OCI-LY1 (cell line): ENCODE results near the gene NCOA5.

Source experiments
- H2AFZ ChIP-seq: fragments of 200-600 bp; sonication (generic), shearing (Covaris generic); 2 replicates; pipeline ENCODE4 v1.6.0; 2014; ENCODE audit warnings: antibody characterized with exemption, mild to moderate bottlenecking, low read length
- H3F3A ChIP-seq: fragments of 200-600 bp; sonication (generic), shearing (Covaris generic); 2 replicates; pipeline ENCODE4 v1.6.0; 2014; ENCODE audit warnings: mild to moderate bottlenecking, antibody characterized with exemption, low read length, moderate library complexity; ENCODE audit not compliant: insufficient read depth
- H3K27ac ChIP-seq: fragments of 200-600 bp; sonication (generic); 2 replicates; pipeline ENCODE4 v1.5.1; 2014; ENCODE audit warnings: low read length, mixed run types, mild to moderate bottlenecking, low read depth; ENCODE audit not compliant: poor library complexity, severe bottlenecking
- H3K27me3 ChIP-seq: fragments of 200-600 bp; sonication (generic); 2 replicates; pipeline ENCODE4 v1.6.0; 2014; ENCODE audit warnings: antibody characterized with exemption, mild to moderate bottlenecking, low read length, moderate library complexity; ENCODE audit not compliant: insufficient read depth
- H3K36me3 ChIP-seq: fragments of 200-600 bp; sonication (generic); 2 replicates; pipeline ENCODE4 v1.6.1; 2014; ENCODE audit warnings: mild to moderate bottlenecking, antibody characterized with exemption, low read length, moderate library complexity, mixed read lengths; ENCODE audit not compliant: insufficient read depth
- H3K4me1 ChIP-seq: fragments of 200-600 bp; sonication (generic); 2 replicates; pipeline ENCODE4 v1.5.1; 2014; ENCODE audit warnings: mild to moderate bottlenecking, low read length, moderate library complexity; ENCODE audit not compliant: insufficient read depth, severe bottlenecking
- H3K4me2 ChIP-seq: fragments of 200-600 bp; sonication (generic), shearing (Covaris generic); 2 replicates; pipeline ENCODE4 v1.6.1; 2014; ENCODE audit warnings: low read length
- H3K4me3 ChIP-seq: fragments of 200-600 bp; sonication (generic); 2 replicates; pipeline ENCODE4 v1.5.1; 2014; ENCODE audit warnings: low read length, low read depth, mild to moderate bottlenecking, mixed read lengths; ENCODE audit not compliant: poor library complexity, severe bottlenecking
- H3K79me2 ChIP-seq: fragments of 200-600 bp; shearing (Covaris generic); 2 replicates; pipeline ENCODE4 v1.6.1; 2016; ENCODE audit warnings: mixed run types, low read length, mixed read lengths; ENCODE audit not compliant: insufficient read depth
- H3K9ac ChIP-seq: fragments of 200-600 bp; sonication (generic), shearing (Covaris generic); 2 replicates; pipeline ENCODE4 v1.6.1; 2014; ENCODE audit warnings: mild to moderate bottlenecking, low read length, mixed read lengths
- H3K9me2 ChIP-seq: fragments of 200-600 bp; sonication (generic), shearing (Covaris generic); 2 replicates; pipeline ENCODE4 v1.6.1; 2014; ENCODE audit warnings: low read depth, mild to moderate bottlenecking, low read length, mixed read lengths
- H3K9me3 ChIP-seq: fragments of 200-600 bp; shearing (Covaris generic); 2 replicates; pipeline ENCODE4 v1.6.1; 2014; ENCODE audit warnings: low read length, mixed read lengths
- H4K20me1 ChIP-seq: fragments of 200-600 bp; sonication (generic), shearing (Covaris generic); 2 replicates; pipeline ENCODE4 v1.6.0; 2016; ENCODE audit warnings: mild to moderate bottlenecking, low read length; ENCODE audit not compliant: insufficient read depth
- CTCF ChIP-seq: fragments of 200-600 bp; sonication (generic), shearing (Covaris generic); IDR thresholded peaks from 2 replicates; pipeline ENCODE4 v1.5.1; 2017; ENCODE audit warnings: mild to moderate bottlenecking, antibody characterized with exemption, low read length, moderate library complexity, mixed read lengths
- EZH2 ChIP-seq: fragments of 200-600 bp; sonication (generic), shearing (Covaris generic); IDR thresholded peaks from 2 replicates; pipeline ENCODE4 v1.8.0; 2017; ENCODE audit warnings: borderline replicate concordance, mixed run types, mild to moderate bottlenecking, antibody characterized with exemption, low read length, moderate library complexity, mixed read lengths

The NCOA5 gene

DNA sequence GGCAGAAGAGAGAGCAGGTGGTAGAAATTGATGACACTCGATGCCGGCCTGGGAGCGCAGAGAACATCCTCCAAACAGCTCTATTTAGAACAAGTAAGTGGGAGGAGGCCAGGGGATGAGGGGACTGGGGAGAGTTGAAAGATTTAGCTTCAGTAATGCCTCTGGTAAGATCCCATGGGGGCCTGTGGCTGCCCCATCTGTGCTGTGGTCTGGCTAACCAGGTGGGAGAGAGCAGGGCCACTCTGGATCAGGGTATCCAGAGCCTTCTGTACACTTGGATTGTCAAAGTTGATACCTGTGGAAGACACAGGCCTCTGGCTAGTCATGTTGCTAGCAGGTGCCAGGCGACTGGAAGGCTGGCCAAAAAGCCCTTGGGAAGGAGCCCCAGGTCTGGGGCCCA is 27.6 kb downstream of the NCOA5 start:
- H3K9me2 ChIP-seq, result no peaks in the 10 kb centered on the region
- TF ChIP-seq CTCF, result no peak
- no peak for TF ChIP-seq EZH2
- peaks cover 73% of the 10 kb centered on the region for H3K36me3 ChIP-seq
- H3K4me1 ChIP-seq, result peaks cover 15% of the 10 kb centered on the region
- no peak overlapping the region for H3K27ac ChIP-seq
- no peak overlapping the region for H3K4me2 ChIP-seq
- no peaks in the 10 kb centered on the region for H3F3A ChIP-seq
- H3K4me3 ChIP-seq, result no peak overlapping the region
- no peaks in the 10 kb centered on the region for H3K79me2 ChIP-seq
- no peak overlapping the region for H3K9ac ChIP-seq
- no peaks in the 10 kb centered on the region for H3K27me3 ChIP-seq
- H3K9me3 ChIP-seq, result no peaks in the 10 kb centered on the region
- no peaks in the 10 kb centered on the region for H4K20me1 ChIP-seq
- no peak overlapping the region for H2AFZ ChIP-seq

DNA sequence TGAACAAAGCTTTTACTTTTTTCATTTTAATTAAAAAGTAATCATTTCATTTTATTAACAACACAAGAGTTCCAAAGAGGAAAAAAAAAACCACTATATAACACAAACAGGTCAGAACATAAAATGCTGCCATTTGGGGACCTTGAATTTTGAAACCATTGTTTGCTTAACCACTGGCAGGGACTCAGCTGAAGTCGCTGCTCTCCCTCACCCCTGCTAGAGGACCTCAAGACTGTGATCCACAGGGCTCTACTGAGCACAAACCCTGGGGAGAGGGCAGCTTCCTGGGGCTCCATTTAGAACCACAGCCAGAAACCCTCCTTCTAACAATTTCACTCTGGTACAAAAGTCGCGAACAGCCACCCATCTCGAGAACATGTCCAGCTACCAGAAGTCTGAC is 28.8 kb downstream of the NCOA5 start:
- H3K4me1 ChIP-seq, result peaks cover 15% of the 10 kb centered on the region
- H4K20me1 ChIP-seq, result no peaks in the 10 kb centered on the region
- no peaks in the 10 kb centered on the region for H3K27me3 ChIP-seq
- no peak overlapping the region for H3K9ac ChIP-seq
- H3K36me3 ChIP-seq, result peaks cover 61% of the 10 kb centered on the region
- H3K4me2 ChIP-seq, result no peak overlapping the region
- H3K4me3 ChIP-seq, result no peak overlapping the region
- no peaks in the 10 kb centered on the region for H3F3A ChIP-seq
- H3K27ac ChIP-seq, result no peak overlapping the region
- TF ChIP-seq EZH2 (no peak), CTCF (no peak)
- H3K9me2 ChIP-seq, result no peaks in the 10 kb centered on the region
- H3K9me3 ChIP-seq, result no peaks in the 10 kb centered on the region
- H2AFZ ChIP-seq, result no peak overlapping the region
- no peaks in the 10 kb centered on the region for H3K79me2 ChIP-seq

DNA sequence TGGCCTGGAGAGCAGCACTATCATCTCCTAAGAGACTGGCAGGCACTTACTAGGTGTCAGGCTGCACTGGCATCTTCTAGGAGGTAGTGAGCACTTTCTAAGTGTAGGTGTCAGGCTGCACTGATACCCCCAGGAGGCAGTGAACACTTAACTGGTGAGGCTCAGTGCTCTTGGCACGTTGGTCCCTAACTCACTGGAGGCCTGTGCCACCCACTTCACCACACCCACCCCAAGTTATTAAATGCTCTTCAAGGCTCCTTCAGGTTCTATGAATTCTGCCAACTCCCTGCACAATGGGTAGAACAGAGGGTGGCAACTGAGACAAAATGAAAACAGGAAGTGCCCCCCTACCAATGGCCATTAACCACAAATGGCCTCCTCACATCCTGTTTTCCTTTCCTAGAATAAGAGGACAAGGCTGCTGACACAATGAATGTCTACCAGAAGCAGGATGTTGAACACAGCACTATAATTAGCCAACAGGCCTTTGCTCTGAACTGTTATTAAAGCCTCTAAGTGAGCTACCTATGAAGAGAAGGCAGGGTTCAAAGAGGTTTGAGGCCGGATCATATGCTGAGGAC is 29.4 kb downstream of the NCOA5 start:
- Histone ChIP-seq H2AFZ (no peak overlapping the region), H3K4me1 (peaks cover 15% of the 10 kb centered on the region), H3K4me3 (no peak overlapping the region), H3K9ac (no peak overlapping the region), H3K9me3 (no peaks in the 10 kb centered on the region), H3K27ac (no peak overlapping the region), H4K20me1 (no peaks in the 10 kb centered on the region), H3K27me3 (no peaks in the 10 kb centered on the region), H3K9me2 (no peaks in the 10 kb centered on the region), H3F3A (no peaks in the 10 kb centered on the region), H3K4me2 (no peak overlapping the region), H3K36me3 (peaks cover 55% of the 10 kb centered on the region), H3K79me2 (no peaks in the 10 kb centered on the region)
- TF ChIP-seq EZH2 (no peak), CTCF (no peak)
